Measurements from ENCODE around the gene AEN. TPM values are rescaled to one million over a fixed set of nuclear protein-coding genes. Genes with fewer than 3 reads are reported as not detected.
A peak's percentile ranks its signal among the peaks of the same experiment; 100 is the strongest.

Gene AEN
- total RNA-seq: 10 to 100 TPM in 4 of 5 donors, 1 to 10 TPM in 1; 1.8 to 35.3 (median 19.9) TPM
- 10 to 100 TPM in 2 of 3 donors, 1 to 10 TPM in 1; 9.6 to 16.1 (median 12.1) TPM for polyA plus RNA-seq
- long read RNA-seq, donor 1: 0 reads
- long read RNA-seq, donor 2: 0 reads
- long read RNA-seq, donor 3, partial matches to known transcripts: 0 of 1 reads
- long read RNA-seq, donor 3, other reads (novel, unspliced or antisense): 0 of 1 reads
- long read RNA-seq, donor 4: 0 reads
- long read RNA-seq, donor 5, partial matches to known transcripts: 0 of 3 reads
- long read RNA-seq, donor 5, other reads (novel, unspliced or antisense): 0 of 3 reads
- long read RNA-seq, donor 6, partial matches to known transcripts: 0 of 1 reads
- long read RNA-seq, donor 6, other reads (novel, unspliced or antisense): 0 of 1 reads
- long read RNA-seq, donor 7, partial matches to known transcripts: 0 of 2 reads
- long read RNA-seq, donor 7, other reads (novel, unspliced or antisense): 0 of 2 reads
- long read RNA-seq, donor 8: 0 reads
- long read RNA-seq, donor 9, partial matches to known transcripts: 9 of 9 reads
- long read RNA-seq, donor 9, other reads (novel, unspliced or antisense): 0 of 9 reads
- long read RNA-seq, donor 10: 0 reads

- H3K27me3 ChIP-seq: no peaks in the 10 kb centered on the region
- WGBS, 5 donors: 0 to 1% (median 0%) methylated on average over 19 to 71 of the region's 71 CpGs
- peak; percentile 34 to 84 (median 68) for TF ChIP-seq POLR2AphosphoS5 (IDR thresholded peaks at IDR 0.05)
- no peak for TF ChIP-seq EP300 (IDR thresholded peaks at IDR 0.05)
- no peak for TF ChIP-seq POLR2A (IDR thresholded peaks at IDR 0.05)
- TF ChIP-seq CTCF (IDR thresholded peaks at IDR 0.05): peak in 2 of 7 experiments; percentile 26 to 36
- H3K4me3 ChIP-seq: peak within 1 kb of the TSS; percentile 80 to 99 (median 97)
- H3K9me3 ChIP-seq: no peaks in the 10 kb centered on the region
- peak within 1 kb of the TSS; percentile 82 to 95 (median 93) for H3K27ac ChIP-seq
- H3K36me3 ChIP-seq: peaks cover 0 to 6% (median 3%) of the 10 kb centered on the region in 4 donors
- intact Hi-C loops (cut with DNase I; ENCODE audit: low total_unique reads): no loop called here
- peak; percentile 97 to 99 for DNase-seq
- peaks cover 30 to 52% (median 50%) of the 10 kb centered on the region in 4 donors for H3K4me1 ChIP-seq
Measured at GRCh38 chr15:88620995-88621772, at the start of gene AEN. TSS of gene AEN (plus strand) at chr15:88621340. CDS start at chr15:88626210, 4,870 bp downstream.

GRCh38 chr15:88571852-88572259 is 49.3 kb upstream of the AEN start:
- WGBS, 5 donors: 11 to 38% (median 24%) methylated on average over 5 of the region's 5 CpGs
- Histone ChIP-seq H3K4me3 (no peak overlapping the region), H3K36me3 (no peaks in the 10 kb centered on the region), H3K27ac (no peak overlapping the region), H3K27me3 (no peaks in the 10 kb centered on the region), H3K4me1 (peaks cover 0 to 9% (median 0%) of the 10 kb centered on the region in 4 donors), H3K9me3 (no peaks in the 10 kb centered on the region)
- TF ChIP-seq EP300 (IDR thresholded peaks at IDR 0.05): no peak
- no peak for TF ChIP-seq POLR2AphosphoS5 (IDR thresholded peaks at IDR 0.05)
- no peak for TF ChIP-seq POLR2A (IDR thresholded peaks at IDR 0.05)
- TF ChIP-seq CTCF (IDR thresholded peaks at IDR 0.05): no peak
- intact Hi-C loops (cut with DNase I; ENCODE audit: low total_unique reads): no loop called here
- peak in 1 of 2 donors; percentile 38 for DNase-seq

GRCh38 chr15:88574077-88574476 is 47.1 kb upstream of the AEN start:
- intact Hi-C loops (cut with DNase I; ENCODE audit: low total_unique reads): no loop called here
- Histone ChIP-seq H3K27me3 (no peaks in the 10 kb centered on the region), H3K4me1 (peaks cover 0 to 9% (median 0%) of the 10 kb centered on the region in 4 donors), H3K4me3 (no peak overlapping the region), H3K9me3 (no peaks in the 10 kb centered on the region), H3K36me3 (no peaks in the 10 kb centered on the region), H3K27ac (no peak overlapping the region)
- WGBS, 5 donors: 30 to 73% (median 68%) methylated on average over 1 of the region's 1 CpG
- TF ChIP-seq EP300 (IDR thresholded peaks at IDR 0.05): no peak
- no peak for TF ChIP-seq POLR2A (IDR thresholded peaks at IDR 0.05)
- TF ChIP-seq POLR2AphosphoS5 (IDR thresholded peaks at IDR 0.05): no peak
- no peak for TF ChIP-seq CTCF (IDR thresholded peaks at IDR 0.05)
- DNase-seq: no peak

- peak in 1 of 2 donors; percentile 36 for DNase-seq
- intact Hi-C loops (cut with DNase I; ENCODE audit: low total_unique reads): no loop called here
- H3K4me1 ChIP-seq: peaks cover 0 to 9% (median 0%) of the 10 kb centered on the region in 4 donors
- H3K36me3 ChIP-seq: no peaks in the 10 kb centered on the region
- no peaks in the 10 kb centered on the region for H3K9me3 ChIP-seq
- H3K27me3 ChIP-seq: no peaks in the 10 kb centered on the region
- H3K4me3 ChIP-seq: no peak overlapping the region
- 37 to 48% (median 41%) methylated on average over 7 of the region's 7 CpGs for WGBS, 5 donors
- H3K27ac ChIP-seq: no peak overlapping the region
- TF ChIP-seq EP300 (IDR thresholded peaks at IDR 0.05): no peak
- no peak for TF ChIP-seq POLR2AphosphoS5 (IDR thresholded peaks at IDR 0.05)
- no peak for TF ChIP-seq CTCF (IDR thresholded peaks at IDR 0.05)
- TF ChIP-seq POLR2A (IDR thresholded peaks at IDR 0.05): no peak
Measured at GRCh38 chr15:88574655-88575054, 46.5 kb upstream of the AEN start.
